Stimulated activated CD4-positive, alpha-beta T cell treated with anti-CD3 and anti-CD28 coated beads, Interleukin-4, amount 100 ng/mL, for 4 hours (primary cell): Measurements from ENCODE around the gene IL25.
"Not testable (repeated sequence)": the region's sequence is repeated elsewhere in the genome, so short reads cannot be mapped to it uniquely, and the experiment has no call there.

Experiments used
- DNase-seq, 2 experiments: peaks; one replicate each; pipeline ENCODE4 v3.0.0-alpha.2; 2020

IL25 gene

GRCh38 chr14:23392613-23393012 is 20.0 kb downstream of the IL25 start:
- DNase-seq = no peak

- no peak for DNase-seq
These were observed 23.5 kb downstream of the IL25 start for GRCh38 chr14:23396126-23396525.

GRCh38 chr14:23396781-23397407 is 24.3 kb downstream of the IL25 start:
- DNase-seq = no peak

- DNase-seq = no peak
These were observed 25.7 kb downstream of the IL25 start for GRCh38 chr14:23398348-23398747.

- DNase-seq = no peak
These were observed 26.5 kb downstream of the IL25 start for GRCh38 chr14:23399136-23399535.

GRCh38 chr14:23399591-23399990 is 27.0 kb downstream of the IL25 start:
- DNase-seq = no peak

GRCh38 chr14:23400496-23401149 is 28.0 kb downstream of the IL25 start:
- DNase-seq = not testable (repeated sequence)

GRCh38 chr14:23401291-23401690 is 28.7 kb downstream of the IL25 start:
- DNase-seq = no peak

- DNase-seq = no peak
These were observed 29.9 kb downstream of the IL25 start for GRCh38 chr14:23402296-23403138.

GRCh38 chr14:23403139-23403438 is 30.5 kb downstream of the IL25 start:
- DNase-seq = no peak

GRCh38 chr14:23403908-23404307 is 31.3 kb downstream of the IL25 start:
- DNase-seq = no peak

- DNase-seq = no peak
These were observed 31.8 kb downstream of the IL25 start for GRCh38 chr14:23404331-23404900.

GRCh38 chr14:23405096-23405495 is 32.5 kb downstream of the IL25 start:
- no peak for DNase-seq

- no peak for DNase-seq
These were observed 33.0 kb downstream of the IL25 start for GRCh38 chr14:23405516-23406025.

- no peak for DNase-seq
These were observed 33.6 kb downstream of the IL25 start for GRCh38 chr14:23406244-23406643.

GRCh38 chr14:23406725-23407355 is 34.2 kb downstream of the IL25 start:
- no peak for DNase-seq

GRCh38 chr14:23407516-23408306 is 35.1 kb downstream of the IL25 start, which contains the start of gene MYH6:
Gene MYH6 (minus strand): TSS chr14:23408273. CDS start chr14:23407223, 1,050 bp downstream.
- DNase-seq = no peak

GRCh38 chr14:23408307-23408630 is 35.7 kb downstream of the IL25 start:
- no peak for DNase-seq

GRCh38 chr14:23409475-23409874 is 36.9 kb downstream of the IL25 start:
- DNase-seq = no peak

- DNase-seq = no peak
These were observed 37.5 kb downstream of the IL25 start for GRCh38 chr14:23409966-23410635.
